Activated naive CD8-positive, alpha-beta T cell treated with anti-CD3 and anti-CD28 coated beads, Interleukin-2, amount 50 U/mL, for 24 hours (primary cell): ENCODE data around the gene EXOC2.
"Not testable (repeated sequence)": the region's sequence is repeated elsewhere in the genome, so short reads cannot be mapped to it uniquely, and the experiment has no call there.

ENCODE experiments used
- ATAC-seq: fragments of 150-1000 bp; cut with Tn5 transposase; one replicate; pipeline ENCODE4 v1.10.0; 2021
- DNase-seq: peaks from one replicate; pipeline ENCODE4 v3.0.0; 2021
- H3K27ac Mint-ChIP-seq: one replicate; pipeline ENCODE4 v1.8.0; 2021; ENCODE audit warnings: mild to moderate bottlenecking, mixed read lengths
- H3K27me3 Mint-ChIP-seq: one replicate; pipeline ENCODE4 v1.8.0; 2021; ENCODE audit warnings: mixed read lengths
- H3K36me3 Mint-ChIP-seq: one replicate; pipeline ENCODE4 v1.8.0; 2021; ENCODE audit warnings: low read depth, mixed read lengths
- H3K4me1 Mint-ChIP-seq: one replicate; pipeline ENCODE4 v1.8.0; 2021; ENCODE audit warnings: mixed read lengths
- H3K4me3 Mint-ChIP-seq: one replicate; pipeline ENCODE4 v1.8.0; 2021; ENCODE audit warnings: mild to moderate bottlenecking, moderate library complexity, mixed read lengths
- H3K9me3 Mint-ChIP-seq: one replicate; pipeline ENCODE4 v1.8.0; 2021; ENCODE audit warnings: mixed read lengths

Gene EXOC2

DNA sequence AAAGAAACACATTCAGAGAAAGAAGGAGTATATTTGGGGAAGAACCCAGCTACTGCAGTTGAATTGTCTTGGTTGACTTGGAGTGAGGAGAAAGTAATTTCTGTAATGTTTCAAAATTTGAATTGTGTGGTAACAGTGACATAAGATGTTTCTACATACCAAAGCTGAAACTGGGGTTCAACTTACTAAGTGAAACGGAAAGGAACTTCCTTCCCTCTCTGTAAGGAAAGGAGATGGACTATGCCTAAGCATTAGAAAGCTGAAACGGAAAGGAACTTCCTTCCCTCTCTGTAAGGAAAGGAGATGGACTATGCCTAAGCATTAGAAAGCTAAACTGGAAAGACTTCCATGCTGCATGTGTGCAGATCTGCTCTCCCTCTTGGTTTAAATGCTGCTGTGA is 82.1 kb downstream of the EXOC2 start:
- ATAC-seq (no peak), DNase-seq (no peak)
- Mint-ChIP-seq H3K36me3 (peaks cover 30% of the 10 kb centered on the region), H3K27me3 (no peaks in the 10 kb centered on the region), H3K4me3 (no peak overlapping the region), H3K27ac (no peak overlapping the region), H3K9me3 (no peaks in the 10 kb centered on the region), H3K4me1 (peaks cover 3% of the 10 kb centered on the region)

- DNase-seq = no peak
- ATAC-seq = no peak
- Mint-ChIP-seq H3K27me3 (no peaks in the 10 kb centered on the region), H3K36me3 (peaks cover 27% of the 10 kb centered on the region), H3K4me1 (peaks cover 3% of the 10 kb centered on the region), H3K4me3 (no peak overlapping the region), H3K9me3 (no peaks in the 10 kb centered on the region), H3K27ac (no peak overlapping the region)
These were observed 83.0 kb downstream of the EXOC2 start for GRCh38 chr6:609905-610304.

GRCh38 chr6:606829-607379 is 86.0 kb downstream of the EXOC2 start:
- ATAC-seq = no peak
- Mint-ChIP-seq H3K4me1 (peaks cover 3% of the 10 kb centered on the region), H3K27ac (no peak overlapping the region), H3K9me3 (no peaks in the 10 kb centered on the region), H3K27me3 (no peaks in the 10 kb centered on the region), H3K4me3 (no peak overlapping the region), H3K36me3 (peaks cover 27% of the 10 kb centered on the region)
- DNase-seq = no peak

DNA sequence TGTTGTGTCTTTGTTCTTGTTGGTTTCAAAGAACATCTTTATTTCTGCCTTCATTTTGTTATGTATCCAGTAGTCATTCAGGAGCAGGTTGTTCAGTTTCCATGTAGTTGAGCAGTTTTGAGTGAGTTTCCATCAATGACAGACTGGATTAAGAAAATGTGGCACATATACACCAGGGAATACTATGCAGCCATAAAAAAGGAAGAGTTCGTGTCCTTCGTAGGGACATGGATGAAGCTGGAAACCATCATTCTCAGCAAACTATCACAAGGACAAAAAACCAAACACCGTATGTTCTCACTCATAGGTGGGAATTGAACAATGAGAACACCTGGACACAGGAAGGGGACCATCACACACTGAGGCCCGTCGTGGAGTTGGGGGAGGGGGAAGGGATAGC is 87.0 kb downstream of the EXOC2 start:
- not testable (repeated sequence) for H3K9me3 Mint-ChIP-seq, H3K4me1 Mint-ChIP-seq, H3K4me3 Mint-ChIP-seq, H3K27ac Mint-ChIP-seq, H3K27me3 Mint-ChIP-seq, DNase-seq, ATAC-seq
- peaks cover 27% of the 10 kb centered on the region for H3K36me3 Mint-ChIP-seq

GRCh38 chr6:604579-604978 is 88.4 kb downstream of the EXOC2 start:
- peaks cover 23% of the 10 kb centered on the region for H3K36me3 Mint-ChIP-seq
- H3K27me3 Mint-ChIP-seq = no peaks in the 10 kb centered on the region
- no peaks in the 10 kb centered on the region for H3K9me3 Mint-ChIP-seq
- H3K4me3 Mint-ChIP-seq = no peak overlapping the region
- no peak for DNase-seq
- H3K4me1 Mint-ChIP-seq = no peaks in the 10 kb centered on the region
- ATAC-seq = no peak
- H3K27ac Mint-ChIP-seq = no peak overlapping the region

GRCh38 chr6:603265-603664 is 89.7 kb downstream of the EXOC2 start:
- no peaks in the 10 kb centered on the region for H3K27me3 Mint-ChIP-seq
- no peaks in the 10 kb centered on the region for H3K4me1 Mint-ChIP-seq
- no peak for DNase-seq
- H3K27ac Mint-ChIP-seq = no peak overlapping the region
- no peak for ATAC-seq
- H3K9me3 Mint-ChIP-seq = no peaks in the 10 kb centered on the region
- H3K36me3 Mint-ChIP-seq = peaks cover 19% of the 10 kb centered on the region
- no peak overlapping the region for H3K4me3 Mint-ChIP-seq

DNA sequence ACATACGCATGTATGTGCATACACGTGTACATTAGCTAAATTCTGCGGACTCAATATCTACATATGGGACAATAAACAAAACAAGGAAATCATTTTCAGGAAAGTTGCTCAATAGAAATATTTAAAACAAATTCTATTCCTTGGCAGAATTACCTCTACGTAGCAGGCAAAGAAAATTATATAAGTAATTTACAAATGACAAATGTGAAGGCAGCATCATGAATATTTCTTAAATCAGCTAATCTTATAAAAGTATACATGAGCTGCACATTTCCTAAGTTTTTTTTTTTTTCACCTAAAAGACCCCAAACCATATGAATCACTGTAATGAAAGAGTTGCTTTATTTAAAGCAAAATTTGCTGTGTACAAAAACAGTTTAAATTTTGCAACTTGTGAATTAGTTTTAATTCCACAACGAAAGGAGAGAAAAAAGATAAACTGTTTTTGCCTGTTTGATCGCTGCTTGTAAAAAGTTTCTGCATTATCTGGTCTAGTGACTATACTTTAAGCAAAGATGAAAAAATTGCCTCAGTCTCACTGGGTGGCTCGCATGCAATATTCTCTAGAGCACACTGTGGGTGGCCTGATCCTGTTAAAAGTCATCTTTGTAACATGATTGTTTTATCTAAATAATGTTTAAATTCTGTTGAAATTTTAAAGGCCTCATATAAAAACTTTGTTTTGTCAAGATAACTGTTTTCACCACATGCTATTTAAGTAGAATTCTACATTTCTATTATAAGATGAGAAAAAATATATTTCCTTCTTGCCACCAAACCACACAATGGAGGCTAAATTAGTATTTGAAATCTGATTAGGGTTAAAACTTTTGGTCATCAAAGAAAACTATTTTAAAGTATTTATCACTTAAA is 93.1 kb downstream of the EXOC2 start:
- ATAC-seq (no peak), DNase-seq (no peak)
- Mint-ChIP-seq H3K27me3 (no peaks in the 10 kb centered on the region), H3K4me1 (no peaks in the 10 kb centered on the region), H3K36me3 (peaks cover 4% of the 10 kb centered on the region), H3K9me3 (no peaks in the 10 kb centered on the region), H3K27ac (no peak overlapping the region), H3K4me3 (no peak overlapping the region)

GRCh38 chr6:593907-594212 is 99.1 kb downstream of the EXOC2 start:
- H3K27ac Mint-ChIP-seq = no peak overlapping the region
- H3K4me3 Mint-ChIP-seq = no peak overlapping the region
- H3K36me3 Mint-ChIP-seq = peaks cover 21% of the 10 kb centered on the region

GRCh38 chr6:593139-593906 is 99.6 kb downstream of the EXOC2 start:
- Mint-ChIP-seq H3K4me3 (no peak overlapping the region), H3K9me3 (no peaks in the 10 kb centered on the region), H3K4me1 (no peaks in the 10 kb centered on the region), H3K27me3 (no peaks in the 10 kb centered on the region), H3K36me3 (peaks cover 25% of the 10 kb centered on the region), H3K27ac (no peak overlapping the region)
- ATAC-seq (peak; percentile 66), DNase-seq (peak; percentile 65)

More at GRCh38 chr6:593907-594212, 99.1 kb downstream of the EXOC2 start:
- no peak for DNase-seq
- H3K4me1 Mint-ChIP-seq = no peaks in the 10 kb centered on the region
- no peaks in the 10 kb centered on the region for H3K9me3 Mint-ChIP-seq
- H3K27me3 Mint-ChIP-seq = no peaks in the 10 kb centered on the region
- ATAC-seq = no peak

DNA sequence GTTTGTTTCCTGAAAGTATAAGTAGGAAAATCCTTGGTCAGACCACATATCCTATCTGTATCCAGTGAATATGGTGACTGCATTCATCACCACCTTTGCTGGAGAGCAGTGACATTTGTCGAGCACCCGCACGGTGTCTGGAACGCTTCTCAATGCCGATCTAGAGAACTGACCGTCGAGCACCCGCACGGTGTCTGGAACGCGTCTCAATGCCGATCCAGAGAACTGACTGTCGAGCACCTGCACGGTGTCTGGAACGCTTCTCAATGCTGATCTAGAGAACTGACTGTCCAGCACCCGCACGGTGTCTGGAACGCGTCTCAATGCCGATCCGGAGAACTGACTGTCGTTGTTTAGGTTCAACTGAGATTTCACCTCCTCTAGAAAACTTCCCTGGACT is 103.8 kb downstream of the EXOC2 start:
- H3K27me3 Mint-ChIP-seq = no peaks in the 10 kb centered on the region

GRCh38 chr6:586553-586952 is 106.4 kb downstream of the EXOC2 start:
- ATAC-seq = no peak
- Mint-ChIP-seq H3K36me3 (peaks cover 17% of the 10 kb centered on the region), H3K4me3 (no peak overlapping the region), H3K27ac (no peak overlapping the region), H3K4me1 (peaks cover 11% of the 10 kb centered on the region), H3K27me3 (no peaks in the 10 kb centered on the region), H3K9me3 (no peaks in the 10 kb centered on the region)
- no peak for DNase-seq

More for the DNA sequence above, 103.8 kb downstream of the EXOC2 start:
- ATAC-seq (no peak), DNase-seq (no peak)
- peaks cover 21% of the 10 kb centered on the region for H3K36me3 Mint-ChIP-seq
- H3K4me3 Mint-ChIP-seq = no peak overlapping the region
- H3K27ac Mint-ChIP-seq = no peak overlapping the region
- H3K9me3 Mint-ChIP-seq = no peaks in the 10 kb centered on the region
- H3K4me1 Mint-ChIP-seq = peaks cover 4% of the 10 kb centered on the region

GRCh38 chr6:583635-584034 is 109.3 kb downstream of the EXOC2 start:
- Mint-ChIP-seq H3K36me3 (peaks cover 3% of the 10 kb centered on the region), H3K27ac (no peak overlapping the region), H3K9me3 (no peaks in the 10 kb centered on the region), H3K27me3 (no peaks in the 10 kb centered on the region), H3K4me3 (no peak overlapping the region), H3K4me1 (peaks cover 11% of the 10 kb centered on the region)
- DNase-seq (no peak), ATAC-seq (no peak)

GRCh38 chr6:583116-583515 is 109.8 kb downstream of the EXOC2 start:
- Mint-ChIP-seq H3K36me3 (peaks cover 2% of the 10 kb centered on the region), H3K9me3 (no peaks in the 10 kb centered on the region), H3K4me3 (no peak overlapping the region), H3K27ac (no peak overlapping the region), H3K27me3 (no peaks in the 10 kb centered on the region), H3K4me1 (peaks cover 13% of the 10 kb centered on the region)
- DNase-seq (no peak), ATAC-seq (no peak)

- ATAC-seq (no peak), DNase-seq (no peak)
- no peaks in the 10 kb centered on the region for H3K27me3 Mint-ChIP-seq
- no peaks in the 10 kb centered on the region for H3K9me3 Mint-ChIP-seq
- H3K27ac Mint-ChIP-seq = no peak overlapping the region
- H3K36me3 Mint-ChIP-seq = peaks cover 2% of the 10 kb centered on the region
- no peak overlapping the region for H3K4me3 Mint-ChIP-seq
- H3K4me1 Mint-ChIP-seq = peaks cover 15% of the 10 kb centered on the region
These were observed 110.6 kb downstream of the EXOC2 start for GRCh38 chr6:582370-582769.

DNA sequence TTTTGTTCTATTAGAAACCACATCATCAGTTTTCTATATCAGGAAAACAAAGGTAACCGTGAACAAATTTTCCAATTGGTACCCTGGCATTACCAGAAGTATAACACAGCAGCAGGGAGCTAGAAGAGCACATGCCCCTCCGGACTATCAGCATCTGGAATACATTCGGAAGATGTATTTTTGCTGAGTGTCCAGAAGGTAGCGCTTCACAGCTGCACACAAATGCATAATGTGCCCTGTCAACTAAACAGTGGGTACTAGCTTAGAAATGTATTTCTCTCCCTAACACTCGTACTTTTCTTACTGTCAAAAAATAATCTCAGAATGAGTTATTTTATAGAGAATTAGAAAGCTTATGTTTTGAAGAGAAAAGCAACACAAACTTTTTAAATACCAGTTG is 113.6 kb downstream of the EXOC2 start:
- H3K27ac Mint-ChIP-seq = no peak overlapping the region
- DNase-seq (no peak), ATAC-seq (no peak)
- no peaks in the 10 kb centered on the region for H3K27me3 Mint-ChIP-seq
- H3K4me3 Mint-ChIP-seq = no peak overlapping the region
- H3K36me3 Mint-ChIP-seq = peaks cover 16% of the 10 kb centered on the region
- H3K9me3 Mint-ChIP-seq = peaks cover 6% of the 10 kb centered on the region
- peaks cover 11% of the 10 kb centered on the region for H3K4me1 Mint-ChIP-seq
